Testis (tissue), 2 donors: ENCODE measurements around the gene GIPC3.

ENCODE experiments used
- CTCF ChIP-seq, 3 experiments: fragments of 450-650 bp in 2 of 3; fragments of 200-600 bp in 1 of 3; sonication (generic) in 1 of 3; IDR thresholded peaks; one replicate each; pipeline ENCODE4 v1.5.1; 2016 to 2019; ENCODE audit warnings: antibody characterized with exemption in 3 of 3, mild to moderate bottlenecking in 2 of 3, moderate library complexity in 1 of 3
- POLR2A ChIP-seq: fragments of 450-650 bp; IDR thresholded peaks from one replicate; pipeline ENCODE4 v1.6.1; 2017; ENCODE audit warnings: antibody characterized with exemption, mild to moderate bottlenecking, moderate library complexity

- no peak for TF ChIP-seq CTCF (IDR thresholded peaks at IDR 0.05)
- TF ChIP-seq POLR2A: no peak
Observed at GRCh38 chr19:3576696-3577443, 8.4 kb upstream of the GIPC3 start.
